IMR-90 (cell line): ENCODE data around the gene ETV7. TPM values are rescaled to one million over a fixed set of nuclear protein-coding genes. Genes with fewer than 3 reads are reported as not detected.

Source experiments
- ATAC-seq: fragments of 200-7000 bp; cut with Tn5 transposase; 2 replicates; pipeline ENCODE4 v1.9.1; 2020; ENCODE audit warnings: low read depth, mild to moderate bottlenecking, moderate library complexity
- BruUV-seq: library from RNA; stranded (reverse); fragments of 400-500 nt; replicated peaks from 2 replicates; lab custom pipeline; 2021; lab: Mats Ljungman, UMichigan
- CTCF ChIA-PET: fragments of 300-600 bp; formaldehyde crosslinking; extraction: SDS; loops from one replicate; lab custom pipeline; 2021; ENCODE audit warnings: antibody characterized with exemption; lab: Yijun Ruan, JAX
- POLR2A ChIA-PET: fragments of 300-600 bp; sonication (Branson Sonifier 250); formaldehyde crosslinking; loops from one replicate; lab custom pipeline; 2022; ENCODE audit warnings: antibody characterized with exemption; ENCODE audit not compliant: unreplicated experiment; lab: Charles Lee
- DNase-seq: peaks from one replicate; pipeline ENCODE4 v3.0.0; 2013
- H2AFZ ChIP-seq: replicated peaks from 2 replicates; pipeline ENCODE3; 2013; ENCODE audit warnings: low read length, mild to moderate bottlenecking; ENCODE audit not compliant: poor library complexity
- H2AK5ac ChIP-seq: 2 replicates; pipeline ENCODE4 v1.6.1; 2013; ENCODE audit warnings: low read depth, low read length, inconsistent platforms
- H2AK9ac ChIP-seq: replicated peaks from 2 replicates; pipeline ENCODE3; 2013; ENCODE audit warnings: mild to moderate bottlenecking, low read depth, low read length, moderate library complexity; ENCODE audit not compliant: poor library complexity
- H2BK120ac ChIP-seq: 2 replicates; pipeline ENCODE4 v1.6.1; 2013; ENCODE audit warnings: low read depth, low read length, inconsistent platforms
- H2BK15ac ChIP-seq: 3 replicates; pipeline ENCODE4 v1.6.1; 2013; ENCODE audit warnings: low read depth, low read length, inconsistent platforms
- H2BK20ac ChIP-seq: 2 replicates; pipeline ENCODE4 v1.6.1; 2013; ENCODE audit warnings: low read depth, mild to moderate bottlenecking, inconsistent platforms, low read length, moderate library complexity
- H2BK5ac ChIP-seq: 2 replicates; pipeline ENCODE4 v1.6.1; 2013; ENCODE audit warnings: mild to moderate bottlenecking, low read depth, low read length, inconsistent platforms; ENCODE audit not compliant: poor library complexity, severe bottlenecking
- H3K14ac ChIP-seq: replicated peaks from 2 replicates; pipeline ENCODE4 v1.6.1; 2013; ENCODE audit warnings: low read depth, low read length, inconsistent platforms
- H3K18ac ChIP-seq: 2 replicates; pipeline ENCODE4 v1.6.1; 2013; ENCODE audit warnings: low read depth, low read length, control low read depth
- H3K23ac ChIP-seq: 2 replicates; pipeline ENCODE4 v1.6.1; 2013; ENCODE audit warnings: low read depth, low read length, inconsistent platforms
- H3K27ac ChIP-seq: 2 replicates; pipeline ENCODE4 v1.5.1; 2013; ENCODE audit warnings: mild to moderate bottlenecking, control low read depth, low read length; ENCODE audit not compliant: insufficient read depth
- H3K27me3 ChIP-seq: 2 replicates; pipeline ENCODE4 v1.6.1; 2013; ENCODE audit warnings: low read length; ENCODE audit not compliant: control insufficient read depth, insufficient read depth
- H3K36me3 ChIP-seq: 2 replicates; pipeline ENCODE4 v1.6.1; 2013; ENCODE audit warnings: low read length, mixed read lengths; ENCODE audit not compliant: control insufficient read depth, insufficient read depth
- H3K4ac ChIP-seq: 2 replicates; pipeline ENCODE4 v1.6.1; 2013; ENCODE audit warnings: low read depth, low read length, inconsistent platforms
- H3K4me1 ChIP-seq: 2 replicates; pipeline ENCODE4 v1.6.1; 2013; ENCODE audit warnings: low read length, mixed read lengths; ENCODE audit not compliant: control insufficient read depth, insufficient read depth
- H3K4me2 ChIP-seq: 2 replicates; pipeline ENCODE4 v1.6.1; 2013; ENCODE audit warnings: low read depth, mild to moderate bottlenecking, control low read depth, low read length, moderate library complexity
- H3K4me3 ChIP-seq: 2 replicates; pipeline ENCODE4 v1.5.1; 2013; ENCODE audit warnings: low read depth, mild to moderate bottlenecking, control low read depth, low read length, moderate library complexity; ENCODE audit not compliant: insufficient read depth
- H3K56ac ChIP-seq: 2 replicates; pipeline ENCODE4 v1.6.1; 2013; ENCODE audit warnings: low read length, inconsistent platforms; ENCODE audit not compliant: insufficient read depth; ENCODE audit errors: extremely low read depth
- H3K79me1 ChIP-seq, 2 experiments: 2 replicates each; pipeline ENCODE4 v1.6.1; 2013; ENCODE audit warnings: low read length in 2 of 2, inconsistent platforms in 1 of 2, low read depth in 1 of 2
- H3K9ac ChIP-seq: 2 replicates; pipeline ENCODE4 v1.6.1; 2013; ENCODE audit warnings: low read depth, low read length, control low read depth
- H3K9me1 ChIP-seq: 2 replicates; pipeline ENCODE4 v1.6.1; 2013; ENCODE audit warnings: low read length, inconsistent platforms; ENCODE audit not compliant: insufficient read depth
- H3K9me3 ChIP-seq: 2 replicates; pipeline ENCODE4 v1.6.1; 2013; ENCODE audit warnings: low read length; ENCODE audit not compliant: control insufficient read depth, insufficient read depth
- H4K20me1 ChIP-seq: 2 replicates; pipeline ENCODE4 v1.6.1; 2013; ENCODE audit warnings: low read length, inconsistent platforms; ENCODE audit not compliant: insufficient read depth
- H4K5ac ChIP-seq: 2 replicates; pipeline ENCODE4 v1.6.1; 2013; ENCODE audit warnings: mild to moderate bottlenecking, low read depth, low read length, control low read depth
- H4K8ac ChIP-seq, 2 experiments: 2 replicates each; pipeline ENCODE4 v1.6.1; 2013; ENCODE audit warnings: low read depth in 2 of 2, low read length in 2 of 2, control low read depth in 1 of 2, inconsistent platforms in 1 of 2
- H4K91ac ChIP-seq: 2 replicates; pipeline ENCODE4 v1.6.1; 2013; ENCODE audit warnings: low read depth, low read length, inconsistent platforms; ENCODE audit not compliant: insufficient read depth
- CEBPB ChIP-seq: IDR thresholded peaks from 2 replicates; pipeline ENCODE4 v1.6.1; 2012; ENCODE audit warnings: low read depth, low read length, improper control_type of control experiment
- FOS ChIP-seq: fragments of 150-350 bp; IDR thresholded peaks from 2 replicates; pipeline ENCODE4 v1.6.1; 2016; ENCODE audit warnings: low read depth, low read length
- MAFK ChIP-seq: IDR thresholded peaks from 2 replicates; pipeline ENCODE4 v1.6.1; 2012; ENCODE audit warnings: low read depth, low read length, improper control_type of control experiment
- RAD21 ChIP-seq: IDR thresholded peaks from 2 replicates; pipeline ENCODE4 v1.6.1; 2012; ENCODE audit warnings: low read length, improper control_type of control experiment
- RCOR1 ChIP-seq: IDR thresholded peaks from 2 replicates; pipeline ENCODE4 v1.6.1; 2012; ENCODE audit warnings: mild to moderate bottlenecking, low read length, improper control_type of control experiment; ENCODE audit not compliant: insufficient replicate concordance
- RFX5 ChIP-seq: IDR thresholded peaks from 2 replicates; pipeline ENCODE4 v1.8.0; 2012; ENCODE audit warnings: low read depth, mild to moderate bottlenecking, low read length, moderate library complexity
- WGBS, 2 experiments: methylation state at CpG; one replicate each; pipeline versions ENCODE4 v1.1.5 to v1.1.7; 2013; ENCODE audit warnings: missing lambda C conversion rate in 2 of 2; ENCODE audit not compliant: insufficient read length in 1 of 2; ENCODE audit errors: extremely low coverage in 2 of 2; 5-methylcytosine and 5-hydroxymethylcytosine counted together
- dilution Hi-C: fragments of 300-500 bp; cut with HindIII; formaldehyde crosslinking; loops from one replicate; pipeline ENCODE4 v1.14.3; 2018; ENCODE audit warnings: low sequenced_read_pairs; ENCODE audit not compliant: unreplicated experiment
- in situ Hi-C: fragments of 300-500 bp; cut with MboI; formaldehyde crosslinking; loops from 3 replicates; pipeline ENCODE4 v1.14.3; 2019; ENCODE audit warnings: low sequenced_read_pairs, inconsistent platforms, mixed read lengths
- intact Hi-C: fragments of 100-400 bp; cut with micrococcal nuclease; formaldehyde crosslinking; loops from 2 replicates; pipeline ENCODE4 v1.10.0; 2022
- polyA plus RNA-seq, 3 experiments: library from polyadenylated mRNA; depleted of rRNA; stranded (reverse); fragments of >200 nt; gene quantifications; 2 replicates each; pipeline ENCODE4 v1.2.3, GENCODE V29; 2012; ENCODE audit warnings: low replicate concordance in 1 of 3
- total RNA-seq: library from RNA; depleted of rRNA; stranded (reverse); fragments of >200 nt; gene quantifications from 2 replicates; pipeline ENCODE4 v1.2.3, GENCODE V29; 2012

ETV7 gene
- total and polyA plus RNA-seq, 2 of the 4 experiments (the other 2 are of a cell fraction), result 0.17 to 0.18 TPM

GRCh38 chr6:36368421-36368820, 19.0 kb downstream of the ETV7 start:
- intact Hi-C loops, result no loop called here
- Histone ChIP-seq H3K27me3 (peaks cover 17% of the 10 kb centered on the region), H3K9me3 (no peaks in the 10 kb centered on the region), H3K56ac (no peak overlapping the region), H2AK5ac (no peak overlapping the region; the same call in 1 of the 2 replicates), H3K4me2 (no peak overlapping the region), H4K8ac (no peak overlapping the region), H3K9me1 (0 out of 2 replicates have a peak, but pooled peaks cover 3% of the 10 kb centered on the region), H3K4me1 (peaks cover 3% of the 10 kb centered on the region), H4K20me1 (no peaks in the 10 kb centered on the region), H2AK9ac (no peak overlapping the region), H3K27ac (no peak overlapping the region), H3K36me3 (no peaks in the 10 kb centered on the region), H3K4ac (no peak overlapping the region), H2AFZ (no peak overlapping the region), H2BK15ac (no peak overlapping the region; the same call in 2 of the 3 replicates), H2BK120ac (no peak overlapping the region), H3K14ac (no peak overlapping the region), H4K5ac (no peak overlapping the region), H3K18ac (no peak overlapping the region), H2BK5ac (no peak overlapping the region), H3K9ac (no peak overlapping the region), H4K91ac (no peak overlapping the region), H3K79me1 (no peaks in the 10 kb centered on the region), H3K4me3 (no peak overlapping the region), H3K23ac (no peak overlapping the region), H2BK20ac (no peak overlapping the region)
- ATAC-seq (no peak), DNase-seq (peak; percentile 7)
- dilution Hi-C loops, result no loop called here
- in situ Hi-C loops, result no loop called here
- WGBS, 2 experiments, result no CpG with 5 or more reads among the region's 1 CpG
- POLR2A ChIA-PET, result no interaction called here
- TF ChIP-seq RFX5, result no peak
- no peak for TF ChIP-seq FOS
- no peak for TF ChIP-seq RCOR1
- TF ChIP-seq MAFK, result no peak
- no peak for TF ChIP-seq RAD21
- TF ChIP-seq CEBPB, result no peak
- CTCF ChIA-PET, result interaction anchor here (1.1 kb wide), 1 partner anchor 66 kb away, joined by 3 read pairs; no protein-coding TSS in a partner anchor
- BruUV-seq, result no TSS peak
